HG03159 (cell line): ENCODE measurements around the gene COX6B1.
"Not testable (repeated sequence)": the region's sequence is repeated elsewhere in the genome, so short reads cannot be mapped to it uniquely, and the experiment has no call there.

ENCODE experiments used
- ATAC-seq: cut with Tn5 transposase; IDR thresholded peaks from one replicate; pipeline ENCODE4 v1.9.1; 2021; ENCODE audit warnings: mild to moderate bottlenecking, moderate library complexity; ENCODE audit not compliant: unreplicated experiment

COX6B1 gene

DNA sequence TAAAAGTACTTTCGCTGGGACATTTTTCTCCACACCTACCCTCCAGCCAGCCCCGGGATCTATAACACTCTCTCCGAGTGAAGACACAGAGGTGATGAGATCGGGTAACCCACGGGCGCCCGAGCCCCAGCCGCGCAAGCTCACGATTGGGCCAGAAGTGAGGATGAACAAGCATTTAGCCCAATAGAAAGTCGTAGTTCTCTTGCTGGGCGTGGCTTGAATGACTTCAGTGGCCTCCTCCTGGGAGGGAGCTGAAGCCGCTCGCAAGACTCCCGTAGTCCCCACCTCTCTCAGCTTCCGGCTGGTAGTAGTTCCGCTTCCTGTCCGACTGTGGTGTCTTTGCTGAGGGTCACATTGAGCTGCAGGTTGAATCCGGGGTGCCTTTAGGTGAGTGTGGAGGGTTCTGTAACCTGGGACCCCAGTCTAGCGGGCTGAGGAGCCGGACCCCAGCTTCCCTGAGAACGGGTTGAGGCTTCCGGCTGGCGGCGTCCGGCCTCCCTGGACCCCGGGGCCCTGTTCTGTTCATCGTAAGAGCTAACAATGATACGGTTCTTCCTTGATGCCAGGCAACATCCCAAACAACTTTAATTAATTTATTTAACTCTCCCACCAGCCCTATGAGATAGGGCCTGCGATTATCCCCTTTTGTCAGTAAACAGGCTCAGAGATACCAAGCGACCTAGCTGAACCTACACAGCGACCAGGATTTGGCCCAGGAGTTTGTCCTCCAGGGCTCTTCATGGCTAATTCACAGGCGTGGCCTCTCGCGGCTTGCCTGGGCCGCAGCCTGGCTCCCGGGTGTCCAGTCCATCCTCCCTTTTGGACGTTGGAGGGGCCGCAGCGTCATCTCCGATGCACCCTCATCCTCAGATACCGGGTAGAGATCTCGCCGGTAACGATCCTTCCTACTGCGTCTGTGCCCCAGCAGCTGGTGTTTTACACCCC is at the start of gene COX6B1:
Gene COX6B1 (plus strand): TSS at position 307 of the 945 bp plus-strand sequence. CDS start 2,921 bp downstream, outside the sequence.
- peak; percentile 76 for ATAC-seq

DNA sequence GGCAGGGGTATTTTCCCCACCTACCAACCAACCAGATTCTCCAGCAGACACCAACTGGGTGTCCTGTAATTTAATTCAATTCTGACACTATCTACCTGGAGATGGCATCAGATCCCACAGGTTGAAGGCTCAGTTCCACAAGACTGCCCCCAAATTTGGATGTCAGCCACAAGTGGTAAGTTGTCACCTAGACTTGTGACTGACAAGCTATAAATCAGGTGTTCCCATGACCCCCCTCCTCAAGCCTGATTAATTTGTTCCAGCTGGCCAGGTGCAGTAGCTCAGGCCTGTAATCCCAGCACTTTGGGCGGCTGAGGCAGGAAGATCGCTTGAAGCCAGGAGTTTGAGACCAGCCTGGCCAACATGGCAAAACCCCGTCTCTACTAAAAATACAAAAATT is 46.2 kb upstream of the COX6B1 start:
- ATAC-seq, result no peak

- ATAC-seq, result not testable (repeated sequence)
Measured at GRCh38 chr19:35604436-35604835, 43.7 kb upstream of the COX6B1 start.

- not testable (repeated sequence) for ATAC-seq
Measured at GRCh38 chr19:35607170-35607569, 41.0 kb upstream of the COX6B1 start.

DNA sequence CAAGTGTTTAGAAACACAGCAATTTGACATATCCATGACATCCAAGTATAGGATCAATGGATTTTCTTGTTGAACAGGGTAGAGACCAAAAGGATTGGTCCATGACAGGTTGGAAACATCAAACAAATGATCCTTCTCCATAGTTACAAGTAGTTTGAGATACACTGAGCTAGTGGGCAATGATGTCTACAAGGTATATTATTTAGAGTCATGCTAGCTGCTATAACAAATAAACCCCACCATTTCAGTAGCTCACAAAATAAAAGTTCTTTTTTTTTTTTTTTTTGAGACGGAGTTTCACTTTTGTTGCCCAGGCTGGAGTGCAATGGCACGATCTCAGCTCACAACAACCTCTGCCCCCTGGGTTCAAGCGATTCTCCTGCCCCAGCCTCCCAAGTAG is 40.5 kb upstream of the COX6B1 start:
- no peak for ATAC-seq

- no peak for ATAC-seq
Measured at GRCh38 chr19:35608251-35608650, 39.9 kb upstream of the COX6B1 start.

- ATAC-seq, result no peak
Measured at GRCh38 chr19:35609851-35610353, 38.2 kb upstream of the COX6B1 start.

DNA sequence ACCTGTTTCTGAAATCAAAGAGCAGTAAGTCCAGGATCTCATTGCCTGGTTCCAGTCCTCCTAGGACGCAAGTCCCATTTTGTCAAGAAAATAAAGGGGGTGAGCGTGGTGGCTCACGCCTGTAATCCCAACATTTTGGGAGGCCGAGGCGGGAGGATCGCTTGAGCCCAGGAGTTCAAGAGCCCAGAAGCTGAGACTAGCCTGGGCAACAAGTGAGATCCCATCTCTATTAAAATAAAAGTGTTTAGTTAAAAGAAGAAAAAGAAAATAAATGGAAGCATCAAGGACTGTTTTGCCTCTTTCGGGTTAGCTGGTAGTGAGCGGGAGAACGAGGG is 35.9 kb upstream of the COX6B1 start:
- ATAC-seq, result no peak

DNA sequence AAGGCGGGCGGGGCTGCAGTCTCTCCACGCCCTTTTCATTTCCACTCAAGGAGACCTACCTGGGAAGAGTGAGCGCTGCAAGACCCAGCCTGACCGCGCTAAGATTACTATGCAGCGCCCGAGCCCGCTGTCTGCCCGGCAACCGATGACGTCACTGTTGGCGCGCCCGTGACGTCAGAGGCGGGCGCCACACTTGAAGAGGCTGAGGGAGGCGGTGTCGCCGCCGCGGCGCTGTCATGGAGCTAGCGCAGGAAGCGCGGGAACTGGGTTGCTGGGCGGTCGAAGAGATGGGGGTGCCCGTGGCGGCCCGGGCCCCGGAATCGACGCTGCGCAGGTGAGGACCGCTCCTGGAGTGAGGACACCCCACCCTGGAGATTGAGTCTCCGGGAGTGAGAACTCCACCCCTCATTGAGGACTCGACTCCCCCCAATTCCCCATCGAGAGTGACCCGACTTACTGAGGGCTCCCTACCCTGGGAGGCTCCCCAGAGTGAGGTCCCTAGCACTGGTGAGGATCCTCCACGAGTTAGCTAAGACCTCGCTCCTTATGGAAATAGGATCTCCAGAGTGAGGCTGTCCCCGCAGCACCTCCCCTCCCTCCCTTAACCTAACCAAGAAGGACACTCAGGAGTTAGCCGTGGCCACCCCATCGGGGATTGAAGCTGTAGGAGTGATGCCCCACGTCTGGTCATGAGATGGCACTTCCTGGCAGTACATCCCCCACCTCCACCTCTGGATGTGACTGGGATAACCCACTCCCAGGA is 35.4 kb upstream of the COX6B1 start, which contains the start of gene HAUS5:
Gene HAUS5 (plus strand): TSS at position 177 of the 763 bp plus-strand sequence. CDS start 60 bp downstream, at position 237.
- ATAC-seq, result peak; percentile 66

DNA sequence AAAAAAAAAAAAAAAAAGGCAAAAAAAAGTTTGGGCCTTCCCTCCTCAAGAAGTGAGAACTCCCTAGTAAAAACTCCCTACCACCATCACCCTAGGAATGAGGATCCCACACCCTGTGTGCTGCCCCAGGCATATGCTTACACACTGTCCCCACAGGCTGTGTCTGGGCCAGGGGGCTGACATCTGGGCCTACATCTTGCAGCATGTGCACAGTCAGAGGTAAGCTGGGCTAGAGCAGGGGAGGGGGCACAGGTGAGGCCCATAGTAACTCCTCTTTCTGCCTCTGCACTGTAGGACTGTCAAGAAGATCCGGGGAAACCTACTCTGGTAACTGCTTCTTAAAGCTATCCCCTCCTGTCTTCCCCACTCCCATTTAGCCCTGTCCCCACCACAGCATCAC is 34.5 kb upstream of the COX6B1 start:
- ATAC-seq, result no peak

DNA sequence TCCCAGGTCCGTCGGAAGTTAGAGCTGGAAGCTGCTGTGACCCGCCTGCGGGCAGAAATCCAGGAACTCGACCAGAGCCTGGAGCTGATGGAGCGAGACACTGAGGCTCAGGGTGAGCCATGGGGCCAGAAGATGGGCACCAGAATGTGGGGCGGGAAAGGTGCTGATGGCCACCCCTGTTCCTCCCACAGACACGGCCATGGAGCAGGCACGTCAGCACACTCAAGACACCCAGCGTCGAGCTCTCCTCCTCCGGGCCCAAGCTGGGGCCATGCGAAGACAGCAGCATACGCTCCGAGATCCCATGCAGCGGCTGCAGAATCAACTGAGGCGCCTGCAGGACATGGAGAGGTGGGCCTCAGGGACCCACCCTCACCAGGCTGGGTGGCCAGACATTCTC is 33.1 kb upstream of the COX6B1 start:
- ATAC-seq, result no peak

GRCh38 chr19:35618857-35619256 is 29.3 kb upstream of the COX6B1 start:
- no peak for ATAC-seq

DNA sequence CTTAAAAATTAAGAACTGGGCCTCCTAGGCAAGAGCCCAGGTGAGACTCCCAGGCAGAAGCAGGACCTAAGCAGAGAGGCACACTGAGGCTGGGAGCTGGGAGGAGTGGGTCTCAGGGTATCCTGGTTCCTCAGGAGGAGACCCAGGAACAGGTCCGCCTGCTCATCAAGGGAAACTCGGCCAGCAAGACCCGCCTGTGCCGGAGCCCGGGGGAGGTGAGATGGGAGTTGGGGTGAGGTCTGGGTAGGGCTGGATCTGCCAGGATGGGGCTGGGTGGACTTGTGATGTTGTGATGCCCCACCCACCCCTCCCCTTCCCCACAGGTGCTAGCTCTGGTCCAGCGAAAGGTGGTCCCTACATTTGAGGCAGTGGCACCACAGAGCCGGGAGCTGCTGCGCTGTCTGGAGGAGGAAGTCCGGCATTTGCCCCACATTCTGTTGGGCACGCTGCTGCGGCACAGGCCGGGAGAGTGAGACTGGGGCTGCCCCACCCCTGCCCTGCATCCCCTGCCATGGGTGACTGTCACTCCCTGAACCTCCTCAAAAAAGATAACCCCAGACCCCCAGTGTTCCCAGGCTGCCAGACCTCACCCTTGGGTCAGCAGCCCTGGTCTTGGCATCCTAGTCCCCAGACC is 28.7 kb upstream of the COX6B1 start:
- no peak for ATAC-seq

DNA sequence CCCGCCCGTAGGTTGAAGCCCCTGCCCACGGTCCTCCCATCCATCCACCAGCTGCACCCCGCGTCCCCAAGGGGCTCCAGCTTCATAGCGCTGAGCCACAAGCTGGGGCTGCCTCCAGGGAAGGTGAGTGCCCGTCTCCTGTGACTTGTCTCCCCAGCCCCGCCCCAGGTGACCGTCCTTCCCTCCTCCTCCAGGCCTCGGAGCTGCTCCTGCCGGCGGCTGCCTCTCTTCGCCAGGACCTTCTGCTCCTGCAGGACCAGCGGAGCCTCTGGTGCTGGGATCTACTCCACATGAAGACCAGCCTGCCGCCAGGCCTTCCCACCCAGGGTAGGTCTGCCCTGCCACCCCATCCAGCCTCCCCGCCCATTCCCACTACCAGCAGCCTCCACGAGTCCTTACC is 28.1 kb upstream of the COX6B1 start:
- no peak for ATAC-seq

GRCh38 chr19:35621708-35622107 is 26.4 kb upstream of the COX6B1 start:
- ATAC-seq, result no peak

DNA sequence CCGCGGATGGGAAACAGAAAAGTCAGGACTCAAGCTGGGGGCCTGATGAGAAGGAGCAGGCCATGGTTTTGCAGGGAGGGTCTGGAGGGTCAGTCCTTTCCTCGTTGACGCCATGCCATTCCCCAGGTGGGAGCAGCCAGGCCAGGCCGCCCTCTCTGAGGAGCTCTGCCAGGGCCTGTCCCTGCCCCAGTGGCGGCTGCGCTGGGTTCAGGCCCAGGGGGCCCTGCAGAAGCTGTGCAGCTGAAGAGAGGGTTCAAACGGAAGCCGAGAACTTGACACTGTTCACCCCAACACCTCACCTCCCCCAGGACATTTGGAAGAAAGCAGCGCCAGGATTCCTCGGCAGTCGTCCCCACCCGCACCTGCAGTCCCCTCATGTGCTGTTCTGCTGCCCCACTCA is 25.4 kb upstream of the COX6B1 start:
- no peak for ATAC-seq

GRCh38 chr19:35623327-35624010 is 24.7 kb upstream of the COX6B1 start:
- ATAC-seq, result no peak

DNA sequence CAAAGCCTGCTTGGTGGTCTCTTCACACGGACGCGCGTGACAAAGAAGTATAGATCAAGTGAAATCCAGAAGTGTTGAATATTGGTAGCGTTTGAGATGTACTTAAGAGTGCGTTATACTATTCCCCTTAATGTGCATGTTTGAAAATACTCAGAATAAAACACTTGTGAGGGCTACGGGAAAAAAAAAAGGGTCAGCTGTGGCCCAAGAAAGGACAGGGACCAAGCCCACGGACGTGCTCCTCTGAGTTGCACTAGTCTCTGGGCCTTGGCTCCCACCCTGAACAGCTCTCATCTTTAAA is 19.9 kb upstream of the COX6B1 start:
- no peak for ATAC-seq

DNA sequence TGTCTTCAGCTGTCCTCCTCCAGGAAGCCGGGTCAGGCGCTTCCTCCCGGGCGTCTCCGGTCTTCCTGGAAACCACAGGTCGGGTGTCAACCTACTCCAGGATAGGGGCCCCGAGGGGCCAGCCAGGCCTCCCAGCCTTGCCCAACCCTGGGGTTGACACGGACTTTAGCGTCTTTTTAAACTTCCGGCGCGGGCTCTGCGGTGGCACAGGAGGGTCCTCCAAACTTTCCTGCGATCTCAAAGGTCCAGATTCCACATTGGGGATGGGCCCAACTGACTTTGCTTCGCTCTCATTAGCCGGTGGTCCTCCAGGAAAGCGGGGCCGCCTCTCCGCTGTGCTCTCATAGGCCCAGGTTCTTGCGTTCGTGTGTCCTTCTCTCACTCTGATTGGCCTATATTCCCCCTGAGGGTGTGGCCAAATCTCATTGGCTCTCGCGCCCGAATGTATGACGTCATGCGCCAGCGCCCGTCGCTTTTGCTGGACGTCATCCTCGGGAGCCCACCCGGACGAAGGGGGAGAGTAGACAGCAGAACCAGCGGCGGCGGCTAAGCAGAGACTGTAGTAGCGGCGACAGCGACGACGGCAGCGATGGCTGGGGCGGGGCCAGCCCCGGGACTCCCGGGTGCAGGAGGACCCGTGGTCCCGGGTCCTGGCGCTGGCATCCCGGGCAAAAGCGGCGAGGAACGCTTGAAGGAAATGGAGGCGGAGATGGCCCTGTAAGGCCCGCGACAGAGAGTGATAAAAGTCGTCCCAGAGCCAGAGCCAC is 19.4 kb upstream of the COX6B1 start, which contains the start of gene RBM42:
Gene RBM42 (plus strand): TSS at position 472 of the 767 bp plus-strand sequence. CDS start 118 bp downstream, at position 590.
- peak; percentile 95 for ATAC-seq

DNA sequence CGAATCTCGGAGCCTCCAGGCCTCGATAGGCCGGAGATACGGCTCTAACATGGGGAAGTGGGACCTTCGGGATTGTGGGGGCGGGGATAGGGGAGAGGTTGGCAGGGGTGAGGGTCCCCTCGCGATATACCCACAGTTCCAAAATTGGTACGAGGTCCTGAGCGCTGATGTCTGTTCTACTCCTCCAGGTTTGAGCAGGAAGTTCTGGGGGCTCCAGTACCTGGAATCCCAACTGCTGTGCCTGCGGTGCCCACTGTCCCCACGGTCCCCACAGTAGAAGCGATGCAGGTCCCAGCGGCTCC is 18.8 kb upstream of the COX6B1 start:
- no peak for ATAC-seq
